ENCODE data around the gene FOXD1.

Gene FOXD1

DNA sequence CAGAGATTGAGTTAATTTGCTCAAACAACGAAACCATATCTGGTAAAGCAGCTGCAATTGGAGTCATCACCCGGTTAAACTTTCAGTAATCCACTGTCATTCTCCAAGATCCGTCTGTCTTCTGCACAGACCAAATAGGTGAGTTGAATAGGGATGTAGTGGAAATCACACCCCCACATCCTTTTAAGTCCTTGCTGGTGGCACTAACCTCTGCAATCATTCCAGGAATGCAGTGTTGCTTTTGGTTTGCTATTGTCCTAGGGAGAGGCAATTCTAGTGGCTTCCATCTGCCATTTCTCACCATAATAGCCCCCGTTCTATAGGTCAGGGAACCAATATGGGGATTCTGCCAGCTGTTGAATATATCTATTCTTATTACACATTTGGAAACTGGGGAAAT lies 35.1 kb upstream of the FOXD1 start:
- no peak for ATAC-seq (ENCODE audit: low read depth)
- DNase-seq (ENCODE audit: low spot score) = no peak
- Histone ChIP-seq H3K4me3 (ENCODE audit: severe bottlenecking) (no peak overlapping the region), H3K36me3 (ENCODE audit: low read depth) (no peaks in the 10 kb centered on the region), H3K27me3 (ENCODE audit: insufficient read depth, poor library complexity, severe bottlenecking) (no peaks in the 10 kb centered on the region), H3K4me1 (ENCODE audit: insufficient read depth, poor library complexity, severe bottlenecking) (no peaks in the 10 kb centered on the region), H3K27ac (ENCODE audit: poor library complexity, severe bottlenecking) (no peak overlapping the region), H3K9me3 (ENCODE audit: severe bottlenecking) (no peaks in the 10 kb centered on the region)
- TF ChIP-seq CTCF (IDR thresholded peaks at IDR 0.05; ENCODE audit: poor library complexity, severe bottlenecking) = no peak

GRCh38 chr5:73482383-73483136 lies 34.0 kb upstream of the FOXD1 start:
- Histone ChIP-seq H3K9me3 (ENCODE audit: severe bottlenecking) (no peaks in the 10 kb centered on the region), H3K4me3 (ENCODE audit: severe bottlenecking) (no peak overlapping the region), H3K27me3 (ENCODE audit: insufficient read depth, poor library complexity, severe bottlenecking) (no peaks in the 10 kb centered on the region), H3K27ac (ENCODE audit: poor library complexity, severe bottlenecking) (no peak overlapping the region), H3K36me3 (ENCODE audit: low read depth) (no peaks in the 10 kb centered on the region), H3K4me1 (ENCODE audit: insufficient read depth, poor library complexity, severe bottlenecking) (no peaks in the 10 kb centered on the region)
- DNase-seq (ENCODE audit: low spot score) (no peak), ATAC-seq (ENCODE audit: low read depth) (no peak)
- no peak for TF ChIP-seq CTCF (IDR thresholded peaks at IDR 0.05; ENCODE audit: poor library complexity, severe bottlenecking)

DNA sequence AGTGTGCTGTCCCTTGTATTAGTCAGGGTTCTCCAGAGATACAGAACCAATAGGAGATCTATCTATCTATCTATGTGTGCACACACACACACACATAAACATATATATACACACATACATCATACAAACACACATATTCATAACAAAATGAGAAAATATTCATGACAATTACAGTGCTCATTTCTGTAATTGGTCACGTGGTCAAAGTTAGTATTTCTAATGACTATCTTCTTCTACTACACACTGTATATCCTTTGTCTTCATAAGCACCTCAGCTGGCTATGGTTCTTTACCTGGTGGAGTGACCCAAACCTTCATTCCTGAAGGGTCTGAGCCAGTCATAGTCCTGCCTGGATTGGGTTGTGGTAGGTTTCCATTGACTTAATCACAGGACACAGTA lies 31.9 kb upstream of the FOXD1 start:
- Histone ChIP-seq H3K9me3 (ENCODE audit: severe bottlenecking) (no peaks in the 10 kb centered on the region), H3K27me3 (ENCODE audit: insufficient read depth, poor library complexity, severe bottlenecking) (no peaks in the 10 kb centered on the region), H3K36me3 (ENCODE audit: low read depth) (no peaks in the 10 kb centered on the region), H3K27ac (ENCODE audit: poor library complexity, severe bottlenecking) (no peak overlapping the region), H3K4me3 (ENCODE audit: severe bottlenecking) (no peak overlapping the region), H3K4me1 (ENCODE audit: insufficient read depth, poor library complexity, severe bottlenecking) (no peaks in the 10 kb centered on the region)
- no peak for DNase-seq (ENCODE audit: low spot score)
- no peak for TF ChIP-seq CTCF (IDR thresholded peaks at IDR 0.05; ENCODE audit: poor library complexity, severe bottlenecking)
- no peak for ATAC-seq (ENCODE audit: low read depth)

GRCh38 chr5:73472116-73472515 lies 23.5 kb upstream of the FOXD1 start:
- DNase-seq (ENCODE audit: low spot score) (no peak), ATAC-seq (ENCODE audit: low read depth) (no peak)
- H3K9me3 ChIP-seq (ENCODE audit: severe bottlenecking) = no peaks in the 10 kb centered on the region
- H3K27ac ChIP-seq (ENCODE audit: poor library complexity, severe bottlenecking) = no peak overlapping the region
- H3K4me3 ChIP-seq (ENCODE audit: severe bottlenecking) = no peak overlapping the region
- no peaks in the 10 kb centered on the region for H3K4me1 ChIP-seq (ENCODE audit: insufficient read depth, poor library complexity, severe bottlenecking)
- H3K27me3 ChIP-seq (ENCODE audit: insufficient read depth, poor library complexity, severe bottlenecking) = no peaks in the 10 kb centered on the region
- no peaks in the 10 kb centered on the region for H3K36me3 ChIP-seq (ENCODE audit: low read depth)
- TF ChIP-seq CTCF (IDR thresholded peaks at IDR 0.05; ENCODE audit: poor library complexity, severe bottlenecking) = no peak

GRCh38 chr5:73471654-73472053 lies 23.1 kb upstream of the FOXD1 start:
- TF ChIP-seq CTCF (IDR thresholded peaks at IDR 0.05; ENCODE audit: poor library complexity, severe bottlenecking) = no peak
- DNase-seq (ENCODE audit: low spot score) = no peak
- Histone ChIP-seq H3K36me3 (ENCODE audit: low read depth) (no peaks in the 10 kb centered on the region), H3K9me3 (ENCODE audit: severe bottlenecking) (no peaks in the 10 kb centered on the region), H3K4me3 (ENCODE audit: severe bottlenecking) (no peak overlapping the region), H3K27me3 (ENCODE audit: insufficient read depth, poor library complexity, severe bottlenecking) (no peaks in the 10 kb centered on the region), H3K27ac (ENCODE audit: poor library complexity, severe bottlenecking) (no peak overlapping the region), H3K4me1 (ENCODE audit: insufficient read depth, poor library complexity, severe bottlenecking) (no peaks in the 10 kb centered on the region)
- ATAC-seq (ENCODE audit: low read depth) = no peak
